Muscle layer of colon (tissue), 2 donors: ENCODE data around the gene UBE3B.

ENCODE experiments used
- H3K27ac ChIP-seq: one replicate; pipeline ENCODE4 v1.7.0; 2013; ENCODE audit warnings: low read depth, mild to moderate bottlenecking, low read length, moderate library complexity
- H3K27me3 ChIP-seq, 2 donors: one replicate each; pipeline ENCODE4 v1.7.0; 2013; ENCODE audit warnings: low read length in 2 of 2, mild to moderate bottlenecking in 2 of 2; ENCODE audit not compliant: insufficient read depth in 2 of 2, control insufficient read depth in 1 of 2
- H3K36me3 ChIP-seq: one replicate; pipeline ENCODE4 v1.7.0; 2013; ENCODE audit warnings: mild to moderate bottlenecking, low read length; ENCODE audit not compliant: insufficient read depth
- H3K4me1 ChIP-seq: one replicate; pipeline ENCODE4 v1.7.0; 2013; ENCODE audit warnings: mild to moderate bottlenecking, low read length; ENCODE audit not compliant: insufficient read depth
- H3K4me3 ChIP-seq, 2 donors: one replicate each; pipeline ENCODE4 v1.7.0; 2013; ENCODE audit warnings: low read length in 2 of 2, low read depth in 1 of 2, mild to moderate bottlenecking in 1 of 2, moderate library complexity in 1 of 2
- H3K9ac ChIP-seq: one replicate; pipeline ENCODE4 v1.7.0; 2013; ENCODE audit warnings: low read length
- H3K9me3 ChIP-seq: one replicate; pipeline ENCODE4 v1.7.0; 2013; ENCODE audit warnings: mild to moderate bottlenecking, low read length
- donor health status: abdominal sarcoma.
- donor health status: Adenocarcinoma of cecum.

UBE3B gene

GRCh38 chr12:109582636-109583035 is 105.2 kb downstream of the UBE3B start:
- Histone ChIP-seq H3K4me1 (no peaks in the 10 kb centered on the region), H3K36me3 (peaks cover 47% of the 10 kb centered on the region), H3K9me3 (no peaks in the 10 kb centered on the region), H3K27me3 (no peaks in the 10 kb centered on the region), H3K4me3 (no peak overlapping the region), H3K9ac (no peak overlapping the region), H3K27ac (no peak overlapping the region)

DNA sequence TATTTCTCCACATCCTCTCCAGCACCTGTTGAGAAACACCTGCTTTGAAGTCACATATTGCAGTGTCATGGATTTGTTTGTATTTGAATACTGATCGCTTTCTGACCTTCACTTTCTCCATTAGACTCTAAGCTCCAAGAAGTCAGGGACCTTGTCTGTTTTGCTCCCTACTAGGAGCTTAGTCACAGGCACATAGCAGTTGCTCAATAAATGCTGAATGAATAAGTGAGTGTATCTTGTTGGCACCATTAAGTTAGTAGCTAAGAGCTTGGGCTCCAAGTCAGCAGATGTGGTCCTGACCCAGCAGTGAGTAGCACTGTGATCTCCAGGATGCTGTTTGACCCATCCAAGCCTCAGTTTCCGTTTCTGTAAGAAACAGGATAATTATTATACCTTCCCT is 106.3 kb downstream of the UBE3B start:
- Histone ChIP-seq H3K36me3 (peaks cover 36% of the 10 kb centered on the region), H3K9me3 (no peaks in the 10 kb centered on the region), H3K27ac (no peak overlapping the region), H3K27me3 (no peaks in the 10 kb centered on the region), H3K4me1 (no peaks in the 10 kb centered on the region), H3K4me3 (no peak overlapping the region), H3K9ac (no peak overlapping the region)
